Astrocyte of the spinal cord (primary cell): ENCODE data around the gene HACD2.
A peak's percentile ranks its signal among the peaks of the same experiment; 100 is the strongest.

Experiments used
- DNase-seq: peaks from one replicate; pipeline ENCODE4 v3.0.0; 2011; ENCODE audit warnings: low read depth, low spot score
- H3K4me3 ChIP-seq: 2 replicates; pipeline ENCODE4 v1.5.1; 2011; ENCODE audit warnings: low read depth, mild to moderate bottlenecking, low read length, moderate library complexity
- in situ Hi-C: cut with HindIII; loops from 2 replicates; pipeline ENCODE4 v1.10.0; 2017; ENCODE audit warnings: low sequenced_read_pairs
- TF ChIP-seq, protein P1 (sequence below): IDR thresholded peaks from 2 replicates; pipeline ENCODE4 v1.5.1; 2012; ENCODE audit warnings: low read depth, mild to moderate bottlenecking, low read length, inconsistent platforms

Gene HACD2

GRCh38 chr3:123508178-123508577 is 76.7 kb downstream of the HACD2 start:
- no peak for DNase-seq
- TF ChIP-seq, protein P1, sequence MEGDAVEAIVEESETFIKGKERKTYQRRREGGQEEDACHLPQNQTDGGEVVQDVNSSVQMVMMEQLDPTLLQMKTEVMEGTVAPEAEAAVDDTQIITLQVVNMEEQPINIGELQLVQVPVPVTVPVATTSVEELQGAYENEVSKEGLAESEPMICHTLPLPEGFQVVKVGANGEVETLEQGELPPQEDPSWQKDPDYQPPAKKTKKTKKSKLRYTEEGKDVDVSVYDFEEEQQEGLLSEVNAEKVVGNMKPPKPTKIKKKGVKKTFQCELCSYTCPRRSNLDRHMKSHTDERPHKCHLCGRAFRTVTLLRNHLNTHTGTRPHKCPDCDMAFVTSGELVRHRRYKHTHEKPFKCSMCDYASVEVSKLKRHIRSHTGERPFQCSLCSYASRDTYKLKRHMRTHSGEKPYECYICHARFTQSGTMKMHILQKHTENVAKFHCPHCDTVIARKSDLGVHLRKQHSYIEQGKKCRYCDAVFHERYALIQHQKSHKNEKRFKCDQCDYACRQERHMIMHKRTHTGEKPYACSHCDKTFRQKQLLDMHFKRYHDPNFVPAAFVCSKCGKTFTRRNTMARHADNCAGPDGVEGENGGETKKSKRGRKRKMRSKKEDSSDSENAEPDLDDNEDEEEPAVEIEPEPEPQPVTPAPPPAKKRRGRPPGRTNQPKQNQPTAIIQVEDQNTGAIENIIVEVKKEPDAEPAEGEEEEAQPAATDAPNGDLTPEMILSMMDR: no peak
- no peak overlapping the region for H3K4me3 ChIP-seq
- in situ Hi-C loops: no loop called here

- no peak overlapping the region for H3K4me3 ChIP-seq
- DNase-seq: no peak
- TF ChIP-seq, protein P1: no peak
- in situ Hi-C loops: no loop called here
These were observed 79.0 kb downstream of the HACD2 start for GRCh38 chr3:123505820-123506219.

DNA sequence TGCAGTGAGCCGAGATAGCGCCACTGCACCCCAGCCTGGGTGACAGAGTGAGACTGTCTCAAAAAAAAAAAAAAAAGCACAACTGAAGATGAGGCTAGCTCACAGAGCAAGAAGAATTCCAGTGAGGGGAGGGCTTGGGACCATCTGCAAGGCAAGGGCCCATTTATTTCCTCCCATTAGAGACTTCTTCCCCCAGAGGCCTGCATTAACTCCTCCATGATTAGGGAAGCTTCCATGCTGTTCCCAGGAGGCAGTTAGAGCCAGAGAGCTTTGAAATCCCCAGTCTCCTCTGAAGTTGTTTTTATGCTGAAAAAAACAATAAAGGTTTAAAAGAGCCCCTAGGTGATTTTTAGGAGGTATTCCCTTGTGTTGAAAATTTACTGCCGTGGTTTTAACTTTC is 81.7 kb downstream of the HACD2 start:
- no peak overlapping the region for H3K4me3 ChIP-seq
- in situ Hi-C loops: no loop called here
- TF ChIP-seq, protein P1: no peak
- no peak for DNase-seq

DNA sequence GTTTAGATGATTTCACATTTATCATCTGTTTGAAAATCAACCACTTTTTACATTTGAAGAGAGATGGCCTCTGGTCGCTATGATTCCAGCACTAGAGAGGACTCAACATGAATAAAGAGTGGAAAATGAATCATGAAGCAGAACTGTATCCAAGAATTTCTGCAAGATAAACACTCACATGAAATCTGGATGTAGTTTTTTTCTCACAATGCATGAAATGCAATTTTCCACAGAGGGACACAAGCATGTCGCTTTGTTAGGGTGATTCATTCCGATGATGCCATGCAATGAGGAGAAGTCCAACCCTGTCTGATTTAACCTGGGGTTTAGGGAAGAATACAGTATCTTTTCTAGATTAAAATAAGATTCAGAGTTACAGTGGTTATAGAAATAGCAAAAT is 85.5 kb downstream of the HACD2 start:
- peak; percentile 32 for DNase-seq
- no peak overlapping the region for H3K4me3 ChIP-seq
- in situ Hi-C loops: no loop called here
- TF ChIP-seq, protein P1: no peak

- H3K4me3 ChIP-seq: no peak overlapping the region
- in situ Hi-C loops: no loop called here
- no peak for DNase-seq
- TF ChIP-seq, protein P1: no peak
These were observed 86.1 kb downstream of the HACD2 start for GRCh38 chr3:123498761-123499160.

GRCh38 chr3:123493912-123494311 is 90.9 kb downstream of the HACD2 start:
- DNase-seq: no peak
- TF ChIP-seq, protein P1: no peak
- in situ Hi-C loops: no loop called here
- H3K4me3 ChIP-seq: no peak overlapping the region

- in situ Hi-C loops: no loop called here
- TF ChIP-seq, protein P1: no peak
- DNase-seq: no peak
- no peak overlapping the region for H3K4me3 ChIP-seq
These were observed 92.8 kb downstream of the HACD2 start for GRCh38 chr3:123491966-123492587.
